GM21515 (cell line): Measurements from ENCODE around the gene HGS.
A peak's percentile ranks its signal among the peaks of the same experiment; 100 is the strongest.

Source experiments
- ATAC-seq: cut with Tn5 transposase; IDR thresholded peaks from one replicate; pipeline ENCODE4 v1.9.1; 2021; ENCODE audit not compliant: unreplicated experiment

Gene HGS

DNA sequence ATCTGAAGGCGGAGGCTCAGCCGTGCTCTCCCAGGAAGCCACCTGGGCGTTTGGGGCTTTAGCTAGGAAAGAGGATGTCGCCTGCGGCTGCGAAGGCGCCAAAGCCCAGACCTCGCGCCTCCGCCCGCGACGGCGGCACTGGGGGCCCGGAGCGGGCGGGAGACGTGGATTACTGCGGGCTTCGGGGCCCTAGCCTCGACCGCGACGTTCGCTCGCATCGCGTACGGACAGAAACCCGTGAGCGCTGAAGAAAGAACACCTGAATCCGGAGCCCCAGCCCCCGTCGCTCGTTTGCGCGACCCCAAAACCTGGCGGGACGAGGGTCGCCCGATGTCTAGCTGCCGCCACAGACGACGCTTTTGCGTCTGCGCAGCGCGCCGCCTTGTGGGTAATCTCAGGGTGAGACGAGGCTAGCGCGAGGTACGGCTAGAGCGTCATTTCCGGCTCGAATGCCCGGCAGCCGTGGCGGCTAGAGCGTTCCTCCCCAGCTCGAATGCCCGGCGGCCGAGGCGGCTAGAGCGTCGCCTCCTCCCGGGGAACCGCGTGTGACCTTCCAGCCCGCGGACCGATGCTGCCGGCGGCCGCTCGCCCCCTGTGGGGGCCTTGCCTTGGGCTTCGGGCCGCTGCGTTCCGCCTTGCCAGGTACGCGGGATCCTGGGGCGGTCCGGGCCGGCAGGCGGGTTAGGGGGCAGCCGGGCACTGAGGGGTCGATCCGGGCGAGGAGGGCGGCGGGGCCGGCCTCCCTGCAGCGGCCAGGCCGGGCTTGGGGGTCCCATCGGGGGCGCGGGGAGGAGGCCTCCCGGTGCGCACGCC, 19.3 kb downstream of the HGS start, which contains the start of gene MRPL12:
TSS of gene MRPL12 (plus strand) at position 434 of the 813 bp plus-strand sequence. CDS start at position 569, 135 bp downstream.
- peak; percentile 69 for ATAC-seq

GRCh38 chr17:81703747-81704654, 20.2 kb downstream of the HGS start:
- peak; percentile 8 for ATAC-seq

GRCh38 chr17:81705518-81706231, 21.9 kb downstream of the HGS start:
- ATAC-seq, result no peak

- ATAC-seq, result no peak
Measured at GRCh38 chr17:81706232-81706611, 22.4 kb downstream of the HGS start.

- no peak for ATAC-seq
Measured at GRCh38 chr17:81706757-81707624, 23.2 kb downstream of the HGS start.

- ATAC-seq, result no peak
Measured at GRCh38 chr17:81707725-81708646, 24.2 kb downstream of the HGS start.

DNA sequence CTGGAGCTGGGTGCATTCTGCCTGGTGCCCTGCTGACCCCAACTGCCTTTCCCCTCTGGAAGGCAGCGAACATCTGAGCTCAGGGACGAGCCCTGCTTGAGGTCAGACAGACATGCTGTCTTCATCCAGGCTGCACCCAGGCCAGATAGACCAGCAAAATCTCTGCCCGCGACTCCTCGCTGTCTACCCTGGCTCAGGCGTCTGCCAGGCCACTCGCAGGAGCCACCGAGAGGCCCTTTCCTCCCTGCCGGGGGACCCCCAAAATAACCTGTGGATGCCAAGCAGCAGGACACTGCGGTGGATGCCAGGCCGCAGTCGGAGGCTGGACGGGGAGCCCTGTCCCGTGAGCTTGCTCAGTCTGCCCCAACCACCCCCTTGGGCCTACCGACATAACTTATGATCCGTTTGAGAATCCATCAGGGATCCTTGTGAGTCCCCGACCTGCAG, 25.0 kb downstream of the HGS start:
- no peak for ATAC-seq

DNA sequence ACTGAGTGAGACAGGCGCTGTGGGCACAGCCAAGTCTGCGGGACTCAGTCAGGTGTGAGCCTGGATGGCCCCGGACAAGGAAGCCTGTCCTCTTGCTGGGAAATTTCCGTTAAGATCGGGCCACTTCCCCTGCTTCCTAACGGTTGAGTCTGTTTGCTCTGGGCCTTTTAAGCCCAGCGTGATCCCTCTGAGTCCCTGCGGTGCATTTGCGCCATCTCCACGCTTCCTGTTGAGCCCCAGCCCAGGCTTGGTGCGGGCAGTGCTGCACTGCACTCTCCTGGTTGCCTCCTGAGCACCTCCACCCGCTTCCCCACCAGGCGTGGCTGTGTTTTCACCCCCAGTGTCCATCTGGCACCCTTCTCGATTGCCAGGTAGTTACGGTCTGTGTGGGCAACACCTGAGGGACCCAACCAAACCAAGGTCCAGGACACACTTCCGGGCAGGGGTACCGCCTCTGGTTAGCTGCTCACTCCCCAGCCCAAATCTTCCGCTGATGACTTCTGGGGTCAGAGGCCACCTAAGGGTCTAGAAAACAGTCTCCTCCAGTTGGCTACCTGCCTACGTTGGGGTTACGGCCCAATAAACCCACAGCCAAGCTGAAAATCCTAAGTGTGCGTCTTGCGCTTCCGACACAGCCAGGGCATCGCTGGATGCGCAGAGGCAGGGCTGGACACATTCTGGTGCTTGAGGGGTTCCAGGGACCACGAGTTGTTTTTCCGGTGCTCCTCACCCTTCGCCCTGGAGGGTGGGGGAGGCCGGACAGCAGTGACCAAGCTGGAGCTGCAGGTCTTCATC, 26.9 kb downstream of the HGS start:
- no peak for ATAC-seq

- ATAC-seq, result peak; percentile 55
Measured at GRCh38 chr17:81711814-81712467, 28.1 kb downstream of the HGS start, which contains the start of gene SLC25A10. TSS of gene SLC25A10 (plus strand) at chr17:81712284. CDS start at chr17:81712427, 143 bp downstream.

GRCh38 chr17:81712468-81713003, 28.7 kb downstream of the HGS start:
- ATAC-seq, result peak; percentile 3

DNA sequence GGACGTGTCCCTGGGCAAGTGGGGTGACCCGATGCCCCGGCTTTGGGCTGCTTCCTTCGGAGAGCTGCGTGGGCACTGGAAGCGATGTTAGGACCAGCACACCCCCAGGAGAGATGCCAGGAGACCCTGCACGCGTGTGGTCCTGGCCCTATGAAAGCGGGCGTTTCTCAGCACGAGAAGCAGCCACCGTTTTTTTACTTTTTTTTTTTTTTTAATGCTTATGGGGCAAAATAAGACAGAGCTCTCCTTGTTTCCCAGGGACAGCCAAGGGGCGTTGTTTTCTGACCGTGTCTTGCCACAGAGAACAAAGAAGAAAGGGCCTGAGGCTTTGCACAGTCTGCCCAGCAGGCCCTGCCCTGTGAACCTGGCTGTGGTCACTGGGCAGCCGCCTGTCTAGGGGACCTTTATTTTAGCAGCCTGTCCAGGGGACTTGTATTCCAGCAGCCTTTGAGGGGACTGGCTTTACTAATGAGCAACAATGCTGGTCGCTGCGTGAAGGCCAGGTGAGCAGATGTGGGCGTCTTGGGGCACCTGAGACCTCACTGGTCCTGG, 29.3 kb downstream of the HGS start:
- no peak for ATAC-seq

- ATAC-seq, result no peak
Measured at GRCh38 chr17:81713556-81714411, 30.0 kb downstream of the HGS start.

DNA sequence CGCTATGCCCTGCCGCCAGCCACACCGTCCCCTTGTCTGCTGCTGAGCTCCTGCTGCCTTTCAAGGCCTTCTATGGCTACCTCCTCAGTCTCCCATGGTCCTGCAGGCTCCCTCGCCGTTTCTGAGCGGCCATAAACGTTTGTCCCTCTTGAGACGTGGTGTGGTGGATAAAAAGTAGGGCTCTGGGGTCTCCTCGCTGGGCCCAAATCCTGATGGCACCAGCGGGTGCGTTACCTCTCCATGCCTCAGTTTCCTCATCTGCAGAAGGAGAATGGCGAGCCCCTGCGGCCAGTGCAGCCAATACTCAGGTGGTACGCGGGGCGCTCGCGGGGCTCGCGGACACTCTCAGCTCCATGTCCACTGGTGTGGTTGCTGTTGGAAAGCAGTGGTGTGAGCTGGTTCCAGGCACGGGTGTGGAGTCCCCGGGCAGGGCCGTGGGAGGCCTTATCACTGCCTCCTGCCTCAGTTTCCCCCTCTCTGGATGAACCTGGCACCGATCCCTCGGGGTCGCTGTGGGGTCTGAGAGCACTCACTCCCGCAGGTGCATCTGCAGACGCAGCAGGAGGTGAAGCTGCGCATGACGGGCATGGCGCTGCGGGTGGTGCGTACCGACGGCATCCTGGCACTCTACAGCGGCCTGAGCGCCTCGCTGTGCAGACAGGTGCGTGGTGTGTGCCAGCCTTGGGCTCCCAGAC, 30.7 kb downstream of the HGS start:
- ATAC-seq, result no peak

- no peak for ATAC-seq
Measured at GRCh38 chr17:81715107-81715871, 31.5 kb downstream of the HGS start.
